Suprapubic skin (tissue), 3 donors: Measurements from ENCODE around the gene RASD2.

Source experiments
- CTCF ChIP-seq, 2 donors: fragments of 200-600 bp in 1 of 2; fragments of 450-650 bp in 1 of 2; sonication (generic) in 1 of 2; IDR thresholded peaks; one replicate each; pipeline ENCODE4 v1.5.1; 2016 to 2019; ENCODE audit warnings: antibody characterized with exemption in 2 of 2, mild to moderate bottlenecking in 1 of 2, moderate library complexity in 1 of 2
- EP300 ChIP-seq: sonication (generic); formaldehyde crosslinking; IDR thresholded peaks from one replicate; pipeline ENCODE4 v1.6.1; 2017; ENCODE audit warnings: antibody characterized with exemption

GRCh38 chr22:35517207-35517606 is 23.4 kb upstream of the RASD2 start:
- TF ChIP-seq CTCF (IDR thresholded peaks at IDR 0.05) (no peak), EP300 (no peak)
